GM12878 (cell line): ENCODE measurements around the gene HEBP1. TPM values are rescaled to one million over a fixed set of nuclear protein-coding genes. Genes with fewer than 3 reads are reported as not detected.

Experiments
- ATAC-seq: fragments of 200-7000 bp; cut with Tn5 transposase; 3 replicates; pipeline ENCODE4 v1.9.1; 2020; ENCODE audit warnings: mild to moderate bottlenecking, moderate library complexity
- BruUV-seq: library from RNA; stranded (reverse); fragments of 400-500 nt; replicated peaks from 2 replicates; lab custom pipeline; 2021; lab: Mats Ljungman, UMichigan
- CTCF ChIA-PET: fragments of 300-600 bp; sonication (Branson Sonifier 250); formaldehyde crosslinking; extraction: SDS; loops from one replicate; lab custom pipeline; 2021; ENCODE audit warnings: inconsistent platforms; lab: Yijun Ruan, JAX
- POLR2A ChIA-PET: fragments of 350-600 bp; formaldehyde crosslinking; extraction: SDS; loops from one replicate; lab custom pipeline; 2021; ENCODE audit warnings: inconsistent platforms; lab: Charles Lee
- RAD21 ChIA-PET: fragments of 300-600 bp; sonication (Branson Sonifier 250); formaldehyde crosslinking; loops from one replicate; lab custom pipeline; 2023; ENCODE audit warnings: antibody characterized with exemption; ENCODE audit not compliant: unreplicated experiment; lab: Charles Lee
- SMC1A ChIA-PET: fragments of 300-600 bp; sonication (Branson Sonifier 250); formaldehyde crosslinking; loops from one replicate; lab custom pipeline; 2023; ENCODE audit not compliant: unreplicated experiment, uncharacterized antibody; lab: Charles Lee
- DNase-seq: peaks from one replicate; pipeline ENCODE4 v3.0.0-alpha.2; 2011; ENCODE audit warnings: low read depth, low spot score
- FAIRE-seq: peaks from 3 replicates; lab custom pipeline; 2011; peaks lifted over from hg19 to GRCh38; lab: Jason Lieb, UNC
- H2AFZ ChIP-seq: 2 replicates; pipeline ENCODE4 v1.6.0; 2011; ENCODE audit warnings: low read depth, low read length, control low read depth; ENCODE audit not compliant: control insufficient read depth
- H3K27ac ChIP-seq: 2 replicates; pipeline ENCODE4 v1.5.1; 2011; ENCODE audit warnings: control low read depth; ENCODE audit not compliant: control insufficient read depth, insufficient read depth
- H3K27me3 ChIP-seq, 2 experiments: replicated peaks in 1 of 2; 2 replicates each; pipeline versions ENCODE4 v1.6.0 to v1.6.1; 2011; ENCODE audit warnings: low read length in 1 of 2; ENCODE audit not compliant: control insufficient read depth in 2 of 2, insufficient read depth in 2 of 2
- H3K36me3 ChIP-seq, 2 experiments: 2 replicates each; pipeline ENCODE4 v1.5.1; 2011; ENCODE audit warnings: low read length in 1 of 2; ENCODE audit not compliant: control insufficient read depth in 2 of 2, insufficient read depth in 2 of 2
- H3K4me1 ChIP-seq: 2 replicates; pipeline ENCODE4 v1.6.1; 2011; ENCODE audit warnings: mild to moderate bottlenecking, low read length, moderate library complexity, mixed read lengths; ENCODE audit not compliant: control insufficient read depth, insufficient read depth
- H3K4me2 ChIP-seq: 2 replicates; pipeline ENCODE4 v1.6.0; 2011; ENCODE audit warnings: control low read depth; ENCODE audit not compliant: control insufficient read depth, insufficient read depth
- H3K4me3 ChIP-seq: fragments of 200-600 bp; sonication (generic); 2 replicates; pipeline ENCODE4 v1.5.1; 2016
- H3K79me2 ChIP-seq: 2 replicates; pipeline ENCODE4 v1.6.0; 2011; ENCODE audit warnings: low read length; ENCODE audit not compliant: control insufficient read depth, insufficient read depth
- H3K9ac ChIP-seq: 2 replicates; pipeline ENCODE4 v1.8.0; 2011; ENCODE audit warnings: low read length, control low read depth, mixed read lengths; ENCODE audit not compliant: control insufficient read depth, insufficient read depth
- H3K9me3 ChIP-seq: replicated peaks from 3 replicates; pipeline ENCODE4 v1.5.1; 2011; ENCODE audit warnings: mild to moderate bottlenecking, low read length; ENCODE audit not compliant: control insufficient read depth, insufficient read depth
- H4K20me1 ChIP-seq: 2 replicates; pipeline ENCODE4 v1.6.0; 2011; ENCODE audit not compliant: control insufficient read depth, insufficient read depth
- EZH2 ChIP-seq: IDR thresholded peaks from 2 replicates; pipeline ENCODE4 v1.6.1; 2012; ENCODE audit warnings: low read depth, mild to moderate bottlenecking, control low read depth, inconsistent platforms, low read length, borderline replicate concordance; ENCODE audit not compliant: control insufficient read depth
- HDAC6 ChIP-seq: fragments of 200-600 bp; sonication (generic); IDR thresholded peaks from one replicate; pipeline ENCODE4 v1.8.0; 2017; ENCODE audit warnings: antibody characterized with exemption; ENCODE audit not compliant: unreplicated experiment
- JUNB ChIP-seq: IDR thresholded peaks from 2 replicates; pipeline ENCODE4 v1.6.1; 2016; ENCODE audit warnings: antibody characterized with exemption, mild to moderate bottlenecking
- KLF5 ChIP-seq: fragments of 450-650 bp; IDR thresholded peaks from 2 replicates; pipeline ENCODE4 v1.6.1; 2014; ENCODE audit warnings: mild to moderate bottlenecking; ENCODE audit not compliant: partially characterized antibody
- NFIC ChIP-seq: IDR thresholded peaks from 2 replicates; pipeline ENCODE4 v1.6.1; 2012; ENCODE audit warnings: low read depth, mild to moderate bottlenecking, inconsistent platforms, low read length, moderate library complexity
- NRF1 ChIP-seq: conservative IDR thresholded peaks from 2 replicates; pipeline ENCODE4 v1.6.1; 2011; ENCODE audit warnings: mild to moderate bottlenecking, low read depth, low read length, improper control_type of control experiment
- RAD21 ChIP-seq: IDR thresholded peaks from 2 replicates; pipeline ENCODE4 v1.6.1; 2011; ENCODE audit warnings: mild to moderate bottlenecking, low read depth, low read length, moderate library complexity; ENCODE audit not compliant: insufficient read depth
- RUNX3 ChIP-seq: IDR thresholded peaks from 2 replicates; pipeline ENCODE4 v1.6.1; 2012; ENCODE audit warnings: low read length, inconsistent platforms
- STAT1 ChIP-seq: fragments of 450-650 bp; conservative IDR thresholded peaks from 2 replicates; pipeline ENCODE4 v1.6.1; 2014; ENCODE audit warnings: antibody characterized with exemption, mild to moderate bottlenecking
- ZNF274 ChIP-seq: IDR thresholded peaks from one replicate; pipeline ENCODE4 v1.8.0; 2011; ENCODE audit not compliant: insufficient read length, insufficient read depth
- ZZZ3 ChIP-seq: IDR thresholded peaks from 2 replicates; pipeline ENCODE4 v1.6.1; 2011; ENCODE audit warnings: low read depth; ENCODE audit not compliant: control insufficient read depth, insufficient read length
- WGBS: methylation state at CpG from one replicate; pipeline ENCODE4 v1.1.6; 2016; ENCODE audit warnings: low lambda C conversion rate; ENCODE audit not compliant: insufficient replicate concordance, insufficient coverage; ENCODE audit errors: missing lambda C conversion rate; 5-methylcytosine and 5-hydroxymethylcytosine counted together
- in situ Hi-C: fragments of 300-500 bp; cut with MboI; formaldehyde crosslinking; loops from 9 replicates; pipeline ENCODE4 v1.14.3; 2018; ENCODE audit warnings: mixed read lengths
- intact Hi-C: fragments of 100-400 bp; cut with micrococcal nuclease; formaldehyde crosslinking; loops from one replicate; pipeline ENCODE4 v1.14.2; 2022; ENCODE audit not compliant: unreplicated experiment
- polyA plus RNA-seq, 11 experiments: library from polyadenylated mRNA; depleted of rRNA in 4 of 11; unstranded in 6 of 11; stranded (reverse) in 5 of 11; fragments of >200 nt; fragmentation: Nextera tagmentation in 4 of 11; fragmentation: Illumina TruSeq in 1 of 11; extraction: Ambion mirVana in 4 of 11; extraction: Trizol in 1 of 11; gene quantifications; 1 replicate in 1 of 11; 2 replicates in 10 of 11; pipeline versions ENCODE4 v1.2.1 to v1.2.3, GENCODE V29; 2011 to 2016; ENCODE audit warnings: inconsistent platforms in 2 of 11, missing spikeins in 2 of 11, low read depth in 1 of 11
- total RNA-seq, 4 experiments: library from RNA; depleted of rRNA in 3 of 4; stranded (reverse); fragments of >200 nt in 3 of 4; fragmentation: Illumina TruSeq in 1 of 4; extraction: Trizol in 1 of 4; gene quantifications; 2 replicates each; pipeline versions ENCODE4 v1.2.1 to v1.2.3, GENCODE V29; 2013 to 2021
- TF ChIP-seq, protein P1 (sequence below): IDR thresholded peaks from 2 replicates; pipeline ENCODE4 v1.6.1; 2011; ENCODE audit warnings: low read depth, mild to moderate bottlenecking, low read length, moderate library complexity, borderline replicate concordance; ENCODE audit errors: extremely low read depth
- TF ChIP-seq, protein P2 (sequence below): fragments of 450-650 bp; IDR thresholded peaks from 2 replicates; pipeline ENCODE4 v1.6.1; 2017; ENCODE audit warnings: borderline replicate concordance
- TF ChIP-seq, protein P3 (sequence below): IDR thresholded peaks from 2 replicates; pipeline ENCODE4 v1.6.1; 2012; ENCODE audit warnings: low read depth, low read length, improper control_type of control experiment

Gene HEBP1
- total and polyA plus RNA-seq, 10 of the 15 experiments (the other 5 are each of a cell fraction or from before 2014, with no cell fraction given) = 0.07 to 0.32 (median 0.18) TPM; not detected in 5

DNA sequence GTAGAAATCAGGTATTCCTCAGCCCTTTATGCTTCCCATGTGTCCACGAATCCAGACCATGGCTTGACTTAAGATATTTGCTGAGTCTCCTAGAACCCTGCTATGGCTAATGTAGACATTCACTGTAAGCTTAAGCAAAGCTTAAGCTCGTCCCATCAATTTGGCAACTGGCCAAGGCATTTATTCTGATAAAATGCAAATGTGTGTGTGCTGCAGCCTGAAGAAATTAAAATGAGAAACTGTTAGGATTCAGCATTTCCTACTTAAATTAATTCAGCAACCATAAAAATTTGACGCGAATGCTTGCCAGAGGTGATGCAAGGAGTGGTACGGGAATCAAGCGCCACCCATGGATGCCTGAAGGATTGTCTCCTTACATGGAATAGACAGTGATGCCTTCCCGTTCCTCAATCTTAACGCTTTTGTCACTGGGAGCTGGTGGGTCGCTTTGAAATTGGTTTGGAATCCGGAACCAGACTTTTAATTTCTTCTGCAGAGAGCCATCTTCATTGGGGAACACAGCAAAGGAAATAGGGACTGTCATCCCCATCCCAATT is 13.2 kb downstream of the HEBP1 start:
- CTCF ChIA-PET = interaction anchor here (0.9 to 3.9 kb wide), 4 partner anchors 11 to 225 kb away, joined by 3 to 20 read pairs (median 6); no protein-coding TSS in a partner anchor
- no peaks in the 10 kb centered on the region for H3K9me3 ChIP-seq
- no peak for ATAC-seq
- no TSS peak for BruUV-seq
- no peaks in the 10 kb centered on the region for H3K4me1 ChIP-seq
- 70% methylated on average over 10 of the region's 10 CpGs for WGBS
- no peak overlapping the region for H3K4me3 ChIP-seq
- no peak overlapping the region for H3K9ac ChIP-seq
- SMC1A ChIA-PET = interaction anchor here (3.0 kb wide), 1 partner anchor 226 kb away, joined by 9 read pairs; no protein-coding TSS in a partner anchor
- no peak overlapping the region for H3K27ac ChIP-seq
- H3K79me2 ChIP-seq = no peaks in the 10 kb centered on the region
- no peak for DNase-seq
- H2AFZ ChIP-seq = no peak overlapping the region
- intact Hi-C loops (loop anchor here (10.0 kb wide), 1 partner anchor 218 kb away; no protein-coding TSS in a partner anchor), in situ Hi-C loops (no loop called here)
- FAIRE-seq = no peak
- H3K27me3 ChIP-seq = peaks cover 2 to 7% of the 10 kb centered on the region in 2 experiments; a peak in 1 of 4 replicates
- RAD21 ChIA-PET = no interaction called here
- no peak overlapping the region for H3K4me2 ChIP-seq
- POLR2A ChIA-PET = no interaction called here
- H4K20me1 ChIP-seq = no peaks in the 10 kb centered on the region; the same call in 1 of the 2 replicates
- H3K36me3 ChIP-seq = no peaks in the 10 kb centered on the region
- TF ChIP-seq, protein P1, sequence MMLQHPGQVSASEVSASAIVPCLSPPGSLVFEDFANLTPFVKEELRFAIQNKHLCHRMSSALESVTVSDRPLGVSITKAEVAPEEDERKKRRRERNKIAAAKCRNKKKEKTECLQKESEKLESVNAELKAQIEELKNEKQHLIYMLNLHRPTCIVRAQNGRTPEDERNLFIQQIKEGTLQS = no peak
- no peak for TF ChIP-seq EZH2
- TF ChIP-seq JUNB = no peak
- TF ChIP-seq HDAC6 = no peak
- TF ChIP-seq, protein P2, sequence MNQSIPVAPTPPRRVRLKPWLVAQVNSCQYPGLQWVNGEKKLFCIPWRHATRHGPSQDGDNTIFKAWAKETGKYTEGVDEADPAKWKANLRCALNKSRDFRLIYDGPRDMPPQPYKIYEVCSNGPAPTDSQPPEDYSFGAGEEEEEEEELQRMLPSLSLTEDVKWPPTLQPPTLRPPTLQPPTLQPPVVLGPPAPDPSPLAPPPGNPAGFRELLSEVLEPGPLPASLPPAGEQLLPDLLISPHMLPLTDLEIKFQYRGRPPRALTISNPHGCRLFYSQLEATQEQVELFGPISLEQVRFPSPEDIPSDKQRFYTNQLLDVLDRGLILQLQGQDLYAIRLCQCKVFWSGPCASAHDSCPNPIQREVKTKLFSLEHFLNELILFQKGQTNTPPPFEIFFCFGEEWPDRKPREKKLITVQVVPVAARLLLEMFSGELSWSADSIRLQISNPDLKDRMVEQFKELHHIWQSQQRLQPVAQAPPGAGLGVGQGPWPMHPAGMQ = no peak
- no peak for TF ChIP-seq RAD21
- TF ChIP-seq NRF1 = no peak
- no peak for TF ChIP-seq ZZZ3
- no peak for TF ChIP-seq KLF5
- TF ChIP-seq STAT1 = no peak
- TF ChIP-seq NFIC = no peak
- TF ChIP-seq ZNF274 = no peak
- TF ChIP-seq, protein P3, sequence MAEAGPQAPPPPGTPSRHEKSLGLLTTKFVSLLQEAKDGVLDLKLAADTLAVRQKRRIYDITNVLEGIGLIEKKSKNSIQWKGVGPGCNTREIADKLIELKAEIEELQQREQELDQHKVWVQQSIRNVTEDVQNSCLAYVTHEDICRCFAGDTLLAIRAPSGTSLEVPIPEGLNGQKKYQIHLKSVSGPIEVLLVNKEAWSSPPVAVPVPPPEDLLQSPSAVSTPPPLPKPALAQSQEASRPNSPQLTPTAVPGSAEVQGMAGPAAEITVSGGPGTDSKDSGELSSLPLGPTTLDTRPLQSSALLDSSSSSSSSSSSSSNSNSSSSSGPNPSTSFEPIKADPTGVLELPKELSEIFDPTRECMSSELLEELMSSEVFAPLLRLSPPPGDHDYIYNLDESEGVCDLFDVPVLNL = no peak
- TF ChIP-seq RUNX3 = no peak
